ENCODE data around the gene UROS. TPM values are rescaled to one million over a fixed set of nuclear protein-coding genes. Genes with fewer than 3 reads are reported as not detected.
A peak's percentile ranks its signal among the peaks of the same experiment; 100 is the strongest.

The UROS gene
- total and polyA plus RNA-seq, 10 of the 15 experiments (the other 5 are each of a cell fraction or from before 2014, with no cell fraction given): 4.3 to 112 (median 64.5) TPM

DNA sequence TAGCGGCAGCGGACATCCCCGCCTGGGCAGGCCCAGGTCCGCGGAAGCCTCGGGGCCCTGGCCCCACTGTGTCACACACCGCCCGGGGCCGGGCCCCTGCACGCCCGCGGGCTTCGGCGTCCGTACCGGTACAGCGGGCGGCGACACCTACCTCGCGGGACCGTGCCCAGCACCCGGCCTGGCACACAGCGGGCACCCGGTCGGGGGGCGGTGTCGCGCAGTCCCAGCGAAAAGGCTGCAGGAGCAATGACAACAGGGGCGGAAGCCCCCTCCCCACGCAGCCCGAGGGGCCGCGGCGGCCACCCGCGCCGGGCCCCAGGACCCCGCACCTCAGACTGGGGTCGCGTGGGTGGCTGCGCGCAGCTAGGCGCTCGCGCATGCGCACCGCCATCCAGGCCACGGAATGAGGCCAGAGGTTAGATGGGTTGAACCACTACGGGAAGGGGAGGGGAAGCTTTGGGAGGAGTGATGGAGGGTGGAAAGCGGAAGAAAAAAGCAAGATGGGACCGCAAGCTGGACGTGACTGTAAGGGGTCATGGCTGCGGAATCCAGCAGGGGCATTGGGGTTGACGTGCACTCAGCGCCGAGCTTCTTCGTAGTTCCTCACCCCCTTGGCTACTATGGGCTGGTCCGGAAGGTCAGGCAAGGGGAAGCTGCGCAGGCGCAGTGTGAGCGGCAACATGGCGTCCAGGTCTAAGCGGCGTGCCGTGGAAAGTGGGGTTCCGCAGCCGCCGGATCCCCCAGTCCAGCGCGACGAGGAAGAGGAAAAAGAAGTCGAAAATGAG lies at the start of gene UROS, which contains the start of gene BCCIP (continued):
- TF ChIP-seq BCL3 (IDR thresholded peaks at IDR 0.05; ENCODE audit: borderline replicate concordance, insufficient read depth, low read depth, low read length, poor library complexity, severe bottlenecking): no peak
- TF ChIP-seq HDAC2 (IDR thresholded peaks at IDR 0.05): no peak
- TF ChIP-seq, protein P1, sequence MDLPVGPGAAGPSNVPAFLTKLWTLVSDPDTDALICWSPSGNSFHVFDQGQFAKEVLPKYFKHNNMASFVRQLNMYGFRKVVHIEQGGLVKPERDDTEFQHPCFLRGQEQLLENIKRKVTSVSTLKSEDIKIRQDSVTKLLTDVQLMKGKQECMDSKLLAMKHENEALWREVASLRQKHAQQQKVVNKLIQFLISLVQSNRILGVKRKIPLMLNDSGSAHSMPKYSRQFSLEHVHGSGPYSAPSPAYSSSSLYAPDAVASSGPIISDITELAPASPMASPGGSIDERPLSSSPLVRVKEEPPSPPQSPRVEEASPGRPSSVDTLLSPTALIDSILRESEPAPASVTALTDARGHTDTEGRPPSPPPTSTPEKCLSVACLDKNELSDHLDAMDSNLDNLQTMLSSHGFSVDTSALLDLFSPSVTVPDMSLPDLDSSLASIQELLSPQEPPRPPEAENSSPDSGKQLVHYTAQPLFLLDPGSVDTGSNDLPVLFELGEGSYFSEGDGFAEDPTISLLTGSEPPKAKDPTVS (IDR thresholded peaks at IDR 0.05; ENCODE audit: low read depth, low read length): 0 out of 2 replicates have a peak, but pooled peaks have one; percentile 26
- no peak for TF ChIP-seq SREBF2 (IDR thresholded peaks at IDR 0.05; ENCODE audit: low read length)
- TF ChIP-seq TCF3 (IDR thresholded peaks at IDR 0.05; ENCODE audit: borderline replicate concordance, insufficient read depth, low read depth, low read length): no peak
- no peak; the same call in 1 of the 2 replicates for TF ChIP-seq PKNOX1 (IDR thresholded peaks at IDR 0.05)
- TF ChIP-seq KDM1A (IDR thresholded peaks at IDR 0.05; ENCODE audit: borderline replicate concordance): no peak
- TF ChIP-seq BHLHE40 (IDR thresholded peaks at IDR 0.05; ENCODE audit: borderline replicate concordance in 1 of 2, low read depth in 2 of 2, low read length in 1 of 2): peak; percentile 98 to 99
- 0 out of 2 replicates have a peak, but pooled peaks have one; percentile 44 for TF ChIP-seq ASH2L (IDR thresholded peaks at IDR 0.05; ENCODE audit: borderline replicate concordance, low read depth)
- TF ChIP-seq E2F8 (IDR thresholded peaks at IDR 0.05; ENCODE audit: low read depth, partially characterized antibody): no peak
- TF ChIP-seq ZBTB11 (CRISPR knock-in tag; IDR thresholded peaks at IDR 0.05): no peak
- TF ChIP-seq, protein P2, sequence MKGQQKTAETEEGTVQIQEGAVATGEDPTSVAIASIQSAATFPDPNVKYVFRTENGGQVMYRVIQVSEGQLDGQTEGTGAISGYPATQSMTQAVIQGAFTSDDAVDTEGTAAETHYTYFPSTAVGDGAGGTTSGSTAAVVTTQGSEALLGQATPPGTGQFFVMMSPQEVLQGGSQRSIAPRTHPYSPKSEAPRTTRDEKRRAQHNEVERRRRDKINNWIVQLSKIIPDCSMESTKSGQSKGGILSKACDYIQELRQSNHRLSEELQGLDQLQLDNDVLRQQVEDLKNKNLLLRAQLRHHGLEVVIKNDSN (IDR thresholded peaks at IDR 0.05; ENCODE audit: borderline replicate concordance, extremely low read length, insufficient read depth, low read depth, low read length): no peak

Measured in GM12878 (cell line).